GM23338 (cell line): ENCODE data around the gene THSD4. TPM values are rescaled to one million over a fixed set of nuclear protein-coding genes. Genes with fewer than 3 reads are reported as not detected.

Source experiments
- ATAC-seq: fragments of 200-7000 bp; cut with Tn5 transposase; 3 replicates; pipeline ENCODE4 v1.9.1; 2020
- DNase-seq: peaks from one replicate; pipeline ENCODE4 v3.0.0-alpha.2; 2015; ENCODE audit warnings: low spot score
- H2AFZ ChIP-seq: fragments of 200-600 bp; sonication (generic); 2 replicates; pipeline ENCODE4 v1.8.0; 2016; ENCODE audit warnings: antibody characterized with exemption, mild to moderate bottlenecking, moderate library complexity
- H3F3A ChIP-seq: fragments of 200-600 bp; sonication (generic); replicated peaks from 2 replicates; pipeline ENCODE4 v1.8.0; 2017; ENCODE audit warnings: antibody characterized with exemption, mixed run types, low read depth
- H3K27ac ChIP-seq: fragments of 200-600 bp; sonication (generic); 2 replicates; pipeline ENCODE4 v1.6.1; 2016; ENCODE audit warnings: low read depth
- H3K27me3 ChIP-seq: fragments of 200-600 bp; sonication (generic); 2 replicates; pipeline ENCODE4 v1.8.0; 2016; ENCODE audit warnings: mild to moderate bottlenecking, mixed run types, moderate library complexity; ENCODE audit not compliant: insufficient read depth
- H3K36me3 ChIP-seq: fragments of 200-600 bp; sonication (generic); 2 replicates; pipeline ENCODE4 v1.8.0; 2016; ENCODE audit warnings: mild to moderate bottlenecking; ENCODE audit not compliant: insufficient read depth
- H3K4me1 ChIP-seq: fragments of 200-600 bp; sonication (generic); 2 replicates; pipeline ENCODE4 v1.8.0; 2016; ENCODE audit warnings: mild to moderate bottlenecking, moderate library complexity; ENCODE audit not compliant: insufficient read depth
- H3K4me2 ChIP-seq: fragments of 200-600 bp; sonication (generic); 2 replicates; pipeline ENCODE4 v1.7.1; 2017; ENCODE audit warnings: mixed run types
- H3K4me3 ChIP-seq: fragments of 200-600 bp; sonication (generic); 2 replicates; pipeline ENCODE4 v1.6.1; 2016; ENCODE audit warnings: mixed run types
- H3K79me2 ChIP-seq: fragments of 200-600 bp; sonication (generic); replicated peaks from 2 replicates; pipeline ENCODE4 v1.8.0; 2017; ENCODE audit warnings: mild to moderate bottlenecking; ENCODE audit not compliant: insufficient read depth
- H3K9me2 ChIP-seq: fragments of 200-600 bp; sonication (generic); 2 replicates; pipeline ENCODE4 v1.8.0; 2017; ENCODE audit not compliant: insufficient read depth
- H4K20me1 ChIP-seq: fragments of 200-600 bp; sonication (generic); replicated peaks from 2 replicates; pipeline ENCODE4 v1.8.0; 2017; ENCODE audit warnings: mild to moderate bottlenecking; ENCODE audit not compliant: insufficient read depth
- H3K27ac Mint-ChIP-seq: 2 replicates; pipeline ENCODE4 v1.8.0; 2020; ENCODE audit warnings: inconsistent platforms, mild to moderate bottlenecking, moderate library complexity, mixed read lengths
- H3K27me3 Mint-ChIP-seq: 3 replicates; pipeline ENCODE4 v1.8.0; 2022; ENCODE audit warnings: low read depth, mild to moderate bottlenecking, moderate library complexity, mixed read lengths, inconsistent platforms; ENCODE audit not compliant: insufficient read depth, poor library complexity
- H3K36me3 Mint-ChIP-seq: 3 replicates; pipeline ENCODE4 v1.8.0; 2021; ENCODE audit warnings: low read depth, mild to moderate bottlenecking, inconsistent platforms, moderate library complexity, mixed read lengths
- H3K4me1 Mint-ChIP-seq: 3 replicates; pipeline ENCODE4 v1.8.0; 2020; ENCODE audit warnings: mild to moderate bottlenecking, inconsistent platforms, mixed read lengths
- H3K4me3 Mint-ChIP-seq: 3 replicates; pipeline ENCODE4 v1.8.0; 2021; ENCODE audit warnings: moderate library complexity, mild to moderate bottlenecking, inconsistent platforms, mixed read lengths
- H3K9me3 Mint-ChIP-seq: 3 replicates; pipeline ENCODE4 v1.8.0; 2020; ENCODE audit warnings: moderate library complexity, mild to moderate bottlenecking, inconsistent platforms, mixed read lengths
- CREB1 ChIP-seq: fragments of 250-450 bp; sonication (Bioruptor Pico); IDR thresholded peaks from 2 replicates; pipeline ENCODE4 v1.5.0; 2020; ENCODE audit warnings: low read depth, mild to moderate bottlenecking, moderate library complexity
- CTCF ChIP-seq, 2 experiments: fragments of 200-600 bp in 1 of 2; sonication (generic) in 1 of 2; conservative IDR thresholded peaks; 2 replicates each; pipeline versions ENCODE4 v1.5.1 to v1.6.1; 2016 to 2017; ENCODE audit warnings: antibody characterized with exemption in 2 of 2, low read depth in 2 of 2, mild to moderate bottlenecking in 2 of 2, moderate library complexity in 1 of 2
- ETS1 ChIP-seq: IDR thresholded peaks from 2 replicates; pipeline ENCODE4 v1.6.1; 2016; ENCODE audit warnings: antibody characterized with exemption
- EZH2 ChIP-seq: fragments of 200-600 bp; sonication (generic); IDR thresholded peaks from one replicate; pipeline ENCODE4 v1.8.0; 2017; ENCODE audit warnings: antibody characterized with exemption, mild to moderate bottlenecking, low read depth; ENCODE audit not compliant: unreplicated experiment
- EZH2phosphoT487 ChIP-seq: fragments of 200-600 bp; sonication (generic); IDR thresholded peaks from one replicate; pipeline ENCODE4 v1.8.1; 2018; ENCODE audit warnings: antibody characterized with exemption; ENCODE audit not compliant: unreplicated experiment
- JUNB ChIP-seq: IDR thresholded peaks from one replicate; pipeline ENCODE4 v1.6.1; 2016; ENCODE audit warnings: antibody characterized with exemption; ENCODE audit not compliant: unreplicated experiment
- NANOG ChIP-seq: IDR thresholded peaks from 2 replicates; pipeline ENCODE4 v1.6.1; 2016; ENCODE audit warnings: antibody characterized with exemption, borderline replicate concordance
- POLR2AphosphoS5 ChIP-seq: IDR thresholded peaks from 2 replicates; pipeline ENCODE4 v1.6.1; 2016; ENCODE audit warnings: antibody characterized with exemption, low read depth
- STAT1 ChIP-seq: IDR thresholded peaks from one replicate; pipeline ENCODE4 v1.6.1; 2016; ENCODE audit warnings: antibody characterized with exemption; ENCODE audit not compliant: unreplicated experiment
- ZNF114 ChIP-seq: fragments of 250-450 bp; sonication (Bioruptor Pico); IDR thresholded peaks from 2 replicates; pipeline ENCODE4 v1.5.0; 2020; ENCODE audit warnings: mild to moderate bottlenecking, moderate library complexity
- ZNF331 ChIP-seq: fragments of 250-450 bp; sonication (Bioruptor Pico); IDR thresholded peaks from 2 replicates; pipeline ENCODE4 v1.5.0; 2020; ENCODE audit warnings: low read depth, mild to moderate bottlenecking, moderate library complexity
- ZNF462 ChIP-seq: fragments of 250-450 bp; sonication (Bioruptor Pico); IDR thresholded peaks from 2 replicates; pipeline ENCODE4 v1.5.0; 2020; ENCODE audit warnings: mild to moderate bottlenecking, moderate library complexity
- polyA plus RNA-seq: library from polyadenylated mRNA; unstranded; fragments of >200 nt; fragmentation: Nextera tagmentation; extraction: Ambion mirVana; gene quantifications from 2 replicates; pipeline ENCODE4 v1.2.1, GENCODE V29; 2016
- total RNA-seq: library from RNA; depleted of rRNA; stranded (reverse); fragments of >200 nt; shearing (Covaris generic); gene quantifications from 2 replicates; pipeline ENCODE4 v1.2.3, GENCODE V29; 2014
- TF ChIP-seq, protein P1 (sequence below): IDR thresholded peaks from one replicate; pipeline ENCODE4 v1.6.1; 2018; ENCODE audit warnings: antibody characterized with exemption; ENCODE audit not compliant: unreplicated experiment

THSD4 gene
- total and polyA plus RNA-seq, 2 experiments from 2014 or later = 2.0 to 7.4 TPM

DNA sequence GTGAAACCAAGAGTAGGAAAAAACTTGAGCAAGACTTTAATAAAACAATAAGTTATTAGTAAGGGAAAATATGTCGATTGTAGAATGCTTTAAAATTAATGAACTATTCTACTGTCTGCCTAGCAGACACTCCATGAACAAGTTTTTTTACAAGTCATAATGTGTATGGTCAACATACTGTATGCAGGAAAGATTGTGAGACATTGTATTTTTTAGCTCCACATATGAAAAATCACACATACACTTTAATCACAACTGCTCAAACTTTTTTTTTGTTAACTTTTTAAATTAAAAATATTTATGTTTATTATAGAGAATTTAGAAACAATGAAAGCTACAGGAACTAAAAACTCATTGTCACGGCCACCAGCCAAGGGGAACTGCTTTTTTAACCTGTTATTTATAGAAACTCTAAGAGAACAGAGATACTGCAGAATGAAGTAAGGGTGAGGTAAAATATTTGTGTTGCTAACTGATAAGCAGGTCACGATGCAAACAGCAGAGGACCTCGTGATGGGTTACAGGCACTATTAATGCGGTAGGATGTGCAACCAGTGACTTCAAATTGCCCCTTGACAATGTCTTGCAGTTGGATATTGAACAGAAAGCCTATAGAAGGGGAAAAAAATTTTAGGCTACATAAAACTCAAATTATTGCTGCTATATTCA is 53.0 kb downstream of the THSD4 start:
- no peak for DNase-seq
- ATAC-seq = no peak

More for the DNA sequence above, 53.0 kb downstream of the THSD4 start:
- Histone ChIP-seq H3K9me2 (peaks cover 4% of the 10 kb centered on the region; the same call in 1 of the 2 replicates), H3K27ac (no peak overlapping the region), H3F3A (no peaks in the 10 kb centered on the region), H3K4me1 (no peaks in the 10 kb centered on the region), H4K20me1 (no peaks in the 10 kb centered on the region), H2AFZ (no peak overlapping the region), H3K79me2 (no peaks in the 10 kb centered on the region), H3K4me2 (no peak overlapping the region), H3K27me3 (no peaks in the 10 kb centered on the region), H3K4me3 (no peak overlapping the region), H3K36me3 (no peaks in the 10 kb centered on the region)
- H3K4me3 Mint-ChIP-seq = no peak overlapping the region
- peaks cover 16% of the 10 kb centered on the region for H3K9me3 Mint-ChIP-seq
- no peak overlapping the region for H3K27ac Mint-ChIP-seq
- H3K4me1 Mint-ChIP-seq = peaks cover 10% of the 10 kb centered on the region
- TF ChIP-seq NANOG (no peak), EZH2phosphoT487 (no peak), STAT1 (no peak), ZNF462 (CRISPR knock-in tag) (no peak), ZNF114 (CRISPR knock-in tag) (no peak), EZH2 (no peak), ZNF331 (no peak), POLR2AphosphoS5 (no peak), CREB1 (CRISPR knock-in tag) (no peak), JUNB (no peak), ETS1 (no peak), CTCF (conservative IDR thresholded peaks at IDR 0.05; ENCODE audit: low read depth in 2 of 2) (no peak)
- TF ChIP-seq, protein P1, sequence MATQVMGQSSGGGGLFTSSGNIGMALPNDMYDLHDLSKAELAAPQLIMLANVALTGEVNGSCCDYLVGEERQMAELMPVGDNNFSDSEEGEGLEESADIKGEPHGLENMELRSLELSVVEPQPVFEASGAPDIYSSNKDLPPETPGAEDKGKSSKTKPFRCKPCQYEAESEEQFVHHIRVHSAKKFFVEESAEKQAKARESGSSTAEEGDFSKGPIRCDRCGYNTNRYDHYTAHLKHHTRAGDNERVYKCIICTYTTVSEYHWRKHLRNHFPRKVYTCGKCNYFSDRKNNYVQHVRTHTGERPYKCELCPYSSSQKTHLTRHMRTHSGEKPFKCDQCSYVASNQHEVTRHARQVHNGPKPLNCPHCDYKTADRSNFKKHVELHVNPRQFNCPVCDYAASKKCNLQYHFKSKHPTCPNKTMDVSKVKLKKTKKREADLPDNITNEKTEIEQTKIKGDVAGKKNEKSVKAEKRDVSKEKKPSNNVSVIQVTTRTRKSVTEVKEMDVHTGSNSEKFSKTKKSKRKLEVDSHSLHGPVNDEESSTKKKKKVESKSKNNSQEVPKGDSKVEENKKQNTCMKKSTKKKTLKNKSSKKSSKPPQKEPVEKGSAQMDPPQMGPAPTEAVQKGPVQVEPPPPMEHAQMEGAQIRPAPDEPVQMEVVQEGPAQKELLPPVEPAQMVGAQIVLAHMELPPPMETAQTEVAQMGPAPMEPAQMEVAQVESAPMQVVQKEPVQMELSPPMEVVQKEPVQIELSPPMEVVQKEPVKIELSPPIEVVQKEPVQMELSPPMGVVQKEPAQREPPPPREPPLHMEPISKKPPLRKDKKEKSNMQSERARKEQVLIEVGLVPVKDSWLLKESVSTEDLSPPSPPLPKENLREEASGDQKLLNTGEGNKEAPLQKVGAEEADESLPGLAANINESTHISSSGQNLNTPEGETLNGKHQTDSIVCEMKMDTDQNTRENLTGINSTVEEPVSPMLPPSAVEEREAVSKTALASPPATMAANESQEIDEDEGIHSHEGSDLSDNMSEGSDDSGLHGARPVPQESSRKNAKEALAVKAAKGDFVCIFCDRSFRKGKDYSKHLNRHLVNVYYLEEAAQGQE = no peak
- H3K27me3 Mint-ChIP-seq = no peaks in the 10 kb centered on the region
- peaks cover 7% of the 10 kb centered on the region; the same call in 1 of the 3 replicates for H3K36me3 Mint-ChIP-seq
